ENCODE data around the gene ATP8A2.
A peak's percentile ranks its signal among the peaks of the same experiment; 100 is the strongest.

ATP8A2 gene

DNA sequence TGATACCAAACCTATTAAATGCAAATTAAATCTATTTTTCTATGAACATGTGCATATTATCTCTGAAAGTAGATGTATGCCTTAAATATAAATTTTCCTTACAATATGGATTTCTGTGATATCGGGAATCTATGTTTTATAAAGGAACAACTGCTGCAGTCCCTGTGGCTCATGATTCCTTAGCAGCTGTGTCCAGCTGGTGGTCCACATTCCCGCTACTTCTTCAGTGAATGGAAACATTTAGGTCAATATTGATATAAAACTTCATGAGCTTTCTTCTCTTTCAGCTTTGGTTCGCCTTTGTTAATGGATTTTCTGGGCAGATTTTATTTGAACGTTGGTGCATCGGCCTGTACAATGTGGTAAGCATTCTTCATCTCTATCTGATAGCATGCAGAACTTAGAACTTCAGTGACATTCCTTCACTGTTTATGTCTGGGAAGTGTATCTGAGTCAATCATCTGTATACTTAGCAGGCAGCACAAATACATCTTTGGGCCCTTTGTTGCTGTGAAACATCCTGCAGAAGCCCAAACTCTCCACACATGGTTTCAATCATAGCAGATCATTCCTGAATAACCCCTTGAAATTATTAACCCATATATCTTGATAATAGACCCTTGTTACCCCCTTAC, 456.2 kb downstream of the ATP8A2 start:
- no peaks in the 10 kb centered on the region for H3K27me3 ChIP-seq (ENCODE audit: insufficient read depth, poor library complexity, severe bottlenecking)
- ATAC-seq (ENCODE audit: low read depth) (no peak), DNase-seq (ENCODE audit: low spot score) (no peak)
- H3K4me1 ChIP-seq (ENCODE audit: insufficient read depth, poor library complexity, severe bottlenecking), result no peaks in the 10 kb centered on the region
- H3K4me3 ChIP-seq (ENCODE audit: severe bottlenecking), result no peak overlapping the region
- TF ChIP-seq, protein P1, sequence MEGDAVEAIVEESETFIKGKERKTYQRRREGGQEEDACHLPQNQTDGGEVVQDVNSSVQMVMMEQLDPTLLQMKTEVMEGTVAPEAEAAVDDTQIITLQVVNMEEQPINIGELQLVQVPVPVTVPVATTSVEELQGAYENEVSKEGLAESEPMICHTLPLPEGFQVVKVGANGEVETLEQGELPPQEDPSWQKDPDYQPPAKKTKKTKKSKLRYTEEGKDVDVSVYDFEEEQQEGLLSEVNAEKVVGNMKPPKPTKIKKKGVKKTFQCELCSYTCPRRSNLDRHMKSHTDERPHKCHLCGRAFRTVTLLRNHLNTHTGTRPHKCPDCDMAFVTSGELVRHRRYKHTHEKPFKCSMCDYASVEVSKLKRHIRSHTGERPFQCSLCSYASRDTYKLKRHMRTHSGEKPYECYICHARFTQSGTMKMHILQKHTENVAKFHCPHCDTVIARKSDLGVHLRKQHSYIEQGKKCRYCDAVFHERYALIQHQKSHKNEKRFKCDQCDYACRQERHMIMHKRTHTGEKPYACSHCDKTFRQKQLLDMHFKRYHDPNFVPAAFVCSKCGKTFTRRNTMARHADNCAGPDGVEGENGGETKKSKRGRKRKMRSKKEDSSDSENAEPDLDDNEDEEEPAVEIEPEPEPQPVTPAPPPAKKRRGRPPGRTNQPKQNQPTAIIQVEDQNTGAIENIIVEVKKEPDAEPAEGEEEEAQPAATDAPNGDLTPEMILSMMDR (IDR thresholded peaks at IDR 0.05; ENCODE audit: poor library complexity, severe bottlenecking), result no peak
- H3K27ac ChIP-seq (ENCODE audit: poor library complexity, severe bottlenecking), result no peak overlapping the region
- H3K36me3 ChIP-seq (ENCODE audit: low read depth), result no peaks in the 10 kb centered on the region
- H3K9me3 ChIP-seq (ENCODE audit: severe bottlenecking), result no peaks in the 10 kb centered on the region

DNA sequence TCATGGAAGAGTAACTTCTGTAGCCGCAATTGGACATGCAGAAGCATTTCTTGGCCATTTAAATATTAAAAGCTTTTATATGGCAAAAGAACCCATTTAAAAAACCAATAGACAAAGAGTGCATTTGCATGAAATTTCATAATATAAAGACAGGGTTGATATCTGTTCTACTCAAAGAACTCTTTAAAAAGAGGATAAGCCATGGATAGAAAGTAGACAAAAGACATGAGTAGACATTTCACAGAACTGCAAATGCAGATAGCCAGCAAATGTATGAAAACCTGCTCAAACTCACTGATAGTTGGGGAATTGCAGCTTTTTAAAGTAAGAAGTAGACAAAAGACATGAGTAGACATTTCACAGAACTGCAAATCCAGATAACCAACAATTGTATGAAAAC, 462.0 kb downstream of the ATP8A2 start:
- Histone ChIP-seq H3K27ac (ENCODE audit: poor library complexity, severe bottlenecking) (no peak overlapping the region), H3K4me3 (ENCODE audit: severe bottlenecking) (no peak overlapping the region), H3K36me3 (ENCODE audit: low read depth) (no peaks in the 10 kb centered on the region), H3K9me3 (ENCODE audit: severe bottlenecking) (no peaks in the 10 kb centered on the region), H3K27me3 (ENCODE audit: insufficient read depth, poor library complexity, severe bottlenecking) (no peaks in the 10 kb centered on the region), H3K4me1 (ENCODE audit: insufficient read depth, poor library complexity, severe bottlenecking) (peaks cover 12% of the 10 kb centered on the region)
- DNase-seq (ENCODE audit: low spot score), result no peak
- TF ChIP-seq, protein P1 (IDR thresholded peaks at IDR 0.05; ENCODE audit: poor library complexity, severe bottlenecking), result no peak
- ATAC-seq (ENCODE audit: low read depth), result no peak

DNA sequence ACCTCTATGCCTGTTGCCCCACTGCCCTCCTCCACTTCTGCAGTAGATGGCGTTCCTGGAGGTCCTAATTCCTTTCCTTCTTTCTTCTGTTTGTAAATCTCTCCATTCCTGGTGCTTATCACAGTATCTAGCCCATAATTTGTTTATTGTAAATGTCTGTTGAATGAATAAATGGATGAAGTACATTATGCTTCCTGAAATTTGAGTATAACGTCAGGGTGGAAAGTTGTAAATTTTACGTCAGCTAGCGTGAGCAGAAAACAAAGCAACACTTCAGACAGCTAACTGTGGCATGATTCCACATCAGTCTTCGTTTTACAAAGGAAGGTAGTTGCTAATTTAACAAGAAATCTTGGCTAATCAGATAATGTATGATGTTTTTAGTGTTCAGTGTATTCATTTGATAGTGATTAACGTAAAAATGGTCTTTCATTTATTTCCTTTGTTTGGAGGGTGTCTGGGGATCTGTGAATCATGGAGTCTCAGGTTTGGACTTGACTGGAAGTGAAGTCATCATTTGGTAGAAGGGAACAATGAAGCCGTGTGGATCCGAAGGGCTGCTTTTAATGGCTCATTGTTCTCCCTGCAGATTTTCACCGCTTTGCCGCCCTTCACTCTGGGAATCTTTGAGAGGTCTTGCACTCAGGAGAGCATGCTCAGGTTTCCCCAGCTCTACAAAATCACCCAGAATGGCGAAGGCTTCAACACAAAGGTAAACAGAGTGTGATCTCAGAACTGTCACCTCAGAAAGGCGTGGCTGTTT, 465.0 kb downstream of the ATP8A2 start:
- peak; percentile 97 for ATAC-seq (ENCODE audit: low read depth)
- no peaks in the 10 kb centered on the region for H3K9me3 ChIP-seq (ENCODE audit: severe bottlenecking)
- H3K36me3 ChIP-seq (ENCODE audit: low read depth), result no peaks in the 10 kb centered on the region
- H3K27me3 ChIP-seq (ENCODE audit: insufficient read depth, poor library complexity, severe bottlenecking), result no peaks in the 10 kb centered on the region
- TF ChIP-seq, protein P1 (IDR thresholded peaks at IDR 0.05; ENCODE audit: poor library complexity, severe bottlenecking), result no peak
- peaks cover 21% of the 10 kb centered on the region for H3K4me1 ChIP-seq (ENCODE audit: insufficient read depth, poor library complexity, severe bottlenecking)
- peak overlapping the region; percentile 66 for H3K27ac ChIP-seq (ENCODE audit: poor library complexity, severe bottlenecking)
- H3K4me3 ChIP-seq (ENCODE audit: severe bottlenecking), result no peak overlapping the region
- DNase-seq (ENCODE audit: low spot score), result no peak

DNA sequence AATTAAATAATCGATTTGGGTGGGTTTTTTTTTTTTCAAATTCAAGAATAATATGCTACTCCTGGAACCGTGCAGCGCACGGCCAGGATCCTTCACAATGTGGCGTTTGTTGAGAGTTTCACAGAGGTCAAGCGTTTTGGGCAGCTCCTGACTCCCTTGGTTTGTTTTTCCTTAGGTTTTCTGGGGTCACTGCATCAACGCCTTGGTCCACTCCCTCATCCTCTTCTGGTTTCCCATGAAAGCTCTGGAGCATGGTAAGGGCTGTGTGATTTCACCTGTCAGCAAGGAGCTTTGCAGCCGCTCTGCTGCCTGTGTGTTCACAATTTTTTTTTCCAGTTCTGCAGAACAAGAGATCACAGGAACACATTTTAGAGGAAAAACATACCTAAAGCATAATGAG, 467.6 kb downstream of the ATP8A2 start:
- Histone ChIP-seq H3K9me3 (ENCODE audit: severe bottlenecking) (no peaks in the 10 kb centered on the region), H3K4me3 (ENCODE audit: severe bottlenecking) (no peak overlapping the region), H3K27ac (ENCODE audit: poor library complexity, severe bottlenecking) (no peak overlapping the region), H3K27me3 (ENCODE audit: insufficient read depth, poor library complexity, severe bottlenecking) (no peaks in the 10 kb centered on the region), H3K4me1 (ENCODE audit: insufficient read depth, poor library complexity, severe bottlenecking) (peaks cover 21% of the 10 kb centered on the region), H3K36me3 (ENCODE audit: low read depth) (no peaks in the 10 kb centered on the region)
- ATAC-seq (ENCODE audit: low read depth) (no peak), DNase-seq (ENCODE audit: low spot score) (no peak)
- TF ChIP-seq, protein P1 (IDR thresholded peaks at IDR 0.05; ENCODE audit: poor library complexity, severe bottlenecking), result no peak

DNA sequence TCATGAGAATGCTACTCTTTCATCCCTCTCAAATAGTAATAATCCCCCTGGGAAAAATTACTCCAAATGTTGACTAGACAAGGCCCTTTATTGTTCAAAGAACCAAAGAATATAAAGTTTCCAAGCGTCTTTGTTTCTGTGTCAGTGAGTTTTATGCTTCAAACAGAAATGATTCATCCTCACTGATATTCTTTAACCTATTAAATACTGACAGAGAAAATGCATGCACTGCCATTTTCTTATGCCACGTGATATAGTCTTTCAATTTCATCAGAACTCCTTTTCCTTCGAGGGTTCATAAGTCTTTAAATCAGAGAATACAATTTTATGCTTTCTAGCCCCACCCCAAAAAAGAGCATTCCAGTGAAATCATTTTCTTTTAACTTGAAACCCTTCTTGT, 468.5 kb downstream of the ATP8A2 start:
- DNase-seq (ENCODE audit: low spot score) (no peak), ATAC-seq (ENCODE audit: low read depth) (no peak)
- Histone ChIP-seq H3K27me3 (ENCODE audit: insufficient read depth, poor library complexity, severe bottlenecking) (no peaks in the 10 kb centered on the region), H3K4me3 (ENCODE audit: severe bottlenecking) (no peak overlapping the region), H3K4me1 (ENCODE audit: insufficient read depth, poor library complexity, severe bottlenecking) (peaks cover 21% of the 10 kb centered on the region), H3K36me3 (ENCODE audit: low read depth) (no peaks in the 10 kb centered on the region), H3K27ac (ENCODE audit: poor library complexity, severe bottlenecking) (peak overlapping the region; percentile 28), H3K9me3 (ENCODE audit: severe bottlenecking) (no peaks in the 10 kb centered on the region)
- TF ChIP-seq, protein P1 (IDR thresholded peaks at IDR 0.05; ENCODE audit: poor library complexity, severe bottlenecking), result no peak

All from RWPE2 (cell line).